Lung (tissue), 12 donors: ENCODE measurements around the gene FILIP1L. TPM values are rescaled to one million over a fixed set of nuclear protein-coding genes. Genes with fewer than 3 reads are reported as not detected.

Experiments used
- ATAC-seq: fragments of 200-7000 bp; cut with Tn5 transposase; one replicate; pipeline ENCODE4 v1.9.1; 2020; ENCODE audit warnings: moderate number of reproducible peaks; ENCODE audit not compliant: insufficient read depth, low FRiP score
- DNase-seq, 3 donors: peaks; one replicate each; pipeline ENCODE4 v3.0.0-alpha.2; 2013 to 2017
- H3K27ac ChIP-seq, 2 donors: one replicate each; pipeline ENCODE4 v1.5.1; 2013; ENCODE audit warnings: mild to moderate bottlenecking in 2 of 2, moderate library complexity in 2 of 2, control low read depth in 1 of 2, inconsistent platforms in 1 of 2, low read depth in 1 of 2, low read length in 1 of 2
- H3K27me3 ChIP-seq, 3 donors: one replicate each; pipeline ENCODE4 v1.5.1; 2013; ENCODE audit warnings: low read length in 2 of 3; ENCODE audit not compliant: control insufficient read depth in 3 of 3, insufficient read depth in 3 of 3
- H3K36me3 ChIP-seq, 4 donors: one replicate each; pipeline ENCODE4 v1.5.1; 2013; ENCODE audit warnings: low read length in 4 of 4, mild to moderate bottlenecking in 1 of 4, moderate library complexity in 1 of 4; ENCODE audit not compliant: control insufficient read depth in 4 of 4, insufficient read depth in 4 of 4
- H3K4me1 ChIP-seq, 5 donors: one replicate each; pipeline ENCODE4 v1.5.1; 2013; ENCODE audit warnings: low read length in 5 of 5, mild to moderate bottlenecking in 2 of 5, moderate library complexity in 1 of 5; ENCODE audit not compliant: control insufficient read depth in 5 of 5, insufficient read depth in 5 of 5
- H3K4me3 ChIP-seq: one replicate; pipeline ENCODE4 v1.5.1; 2013; ENCODE audit warnings: mild to moderate bottlenecking, control low read depth, moderate library complexity
- H3K9ac ChIP-seq, 2 donors: one replicate each; pipeline ENCODE4 v1.5.1; 2013; ENCODE audit warnings: low read length in 2 of 2, control low read depth in 1 of 2; ENCODE audit not compliant: insufficient read depth in 1 of 2
- H3K9me3 ChIP-seq, 4 donors: one replicate each; pipeline ENCODE4 v1.5.1; 2013; ENCODE audit warnings: low read length in 3 of 4, mild to moderate bottlenecking in 1 of 4, moderate library complexity in 1 of 4; ENCODE audit not compliant: control insufficient read depth in 4 of 4, insufficient read depth in 3 of 4
- CTCF ChIP-seq: IDR thresholded peaks from 2 replicates; pipeline ENCODE4 v1.5.1; 2012; ENCODE audit warnings: mild to moderate bottlenecking; ENCODE audit errors: control extremely low read depth, extremely low read depth
- WGBS, 2 donors: extraction: QIAGEN DNeasy Blood & Tissue Kit; methylation state at CpG; one replicate each; pipeline ENCODE4 v1.1.7; 2013; 5-methylcytosine and 5-hydroxymethylcytosine counted together
- polyA plus RNA-seq, 2 donors: library from polyadenylated mRNA; stranded (reverse); fragments of 200-250 nt; gene quantifications; one replicate each; pipeline ENCODE4 v1.2.1, GENCODE V29; 2013
- total RNA-seq, 2 donors: library from RNA; depleted of rRNA in 1 of 2; stranded (reverse); fragments of >200 nt in 1 of 2; gene quantifications; one replicate each; pipeline ENCODE4 v1.2.1, GENCODE V29; 2014 to 2021
- donor health status: control.
- donor health status: control.
- donor health status: Bipolar disorder and iron deficiency.
- donor health status: healthy.
- donor health status: DM: yes; HTN: yes; CAD: no.

Gene FILIP1L
- total and polyA plus RNA-seq, 4 donors, result 8.3 to 27.8 (median 22.5) TPM

GRCh38 chr3:99846477-99847160 is 267.7 kb downstream of the FILIP1L start:
- Histone ChIP-seq H3K4me1 (peaks cover 0 to 25% (median 9%) of the 10 kb centered on the region in 5 donors), H3K27me3 (no peaks in the 10 kb centered on the region), H3K9ac (no peak overlapping the region), H3K4me3 (no peak overlapping the region), H3K9me3 (peaks cover 0 to 3% (median 0%) of the 10 kb centered on the region in 4 donors), H3K27ac (peak overlapping the region in 1 of 2 donors; percentile 30), H3K36me3 (peaks cover 0 to 25% (median 2%) of the 10 kb centered on the region in 4 donors)
- 39 to 46% methylated on average over 6 of the region's 6 CpGs for WGBS, 2 donors
- DNase-seq, result peak in 2 of 3 donors; percentile 51 to 56
- no peak for TF ChIP-seq CTCF
- ATAC-seq, result no peak

- peaks cover 0 to 3% (median 0%) of the 10 kb centered on the region in 4 donors for H3K9me3 ChIP-seq
- peak overlapping the region in 1 of 2 donors; percentile 70 for H3K27ac ChIP-seq
- H3K36me3 ChIP-seq, result peaks cover 0 to 25% (median 2%) of the 10 kb centered on the region in 4 donors
- H3K9ac ChIP-seq, result no peak overlapping the region
- 61 to 65% methylated on average over 2 of the region's 2 CpGs for WGBS, 2 donors
- DNase-seq (no peak), ATAC-seq (no peak)
- H3K4me1 ChIP-seq, result peaks cover 0 to 25% (median 9%) of the 10 kb centered on the region in 5 donors
- no peak overlapping the region for H3K4me3 ChIP-seq
- no peaks in the 10 kb centered on the region for H3K27me3 ChIP-seq
- TF ChIP-seq CTCF, result no peak
These were observed 268.3 kb downstream of the FILIP1L start for GRCh38 chr3:99845999-99846398.

- WGBS, 2 donors, result 47 to 60% methylated on average over 4 of the region's 4 CpGs
- Histone ChIP-seq H3K27me3 (no peaks in the 10 kb centered on the region), H3K27ac (no peak overlapping the region), H3K9me3 (no peaks in the 10 kb centered on the region), H3K4me1 (peaks cover 0 to 25% (median 9%) of the 10 kb centered on the region in 5 donors), H3K36me3 (peaks cover 0 to 19% (median 0%) of the 10 kb centered on the region in 4 donors), H3K4me3 (no peak overlapping the region), H3K9ac (no peak overlapping the region)
- ATAC-seq (no peak), DNase-seq (no peak)
- no peak for TF ChIP-seq CTCF
These were observed 269.0 kb downstream of the FILIP1L start for GRCh38 chr3:99845331-99845730.
